H9 (cell line): ENCODE results near the gene POLR2L. TPM values are rescaled to one million over a fixed set of nuclear protein-coding genes. Genes with fewer than 3 reads are reported as not detected.

Experiments used
- DNase-seq: peaks from one replicate; pipeline ENCODE4 v3.0.0-alpha.2; 2017
- H2AFZ ChIP-seq: one replicate; pipeline ENCODE4 v1.6.1; 2013; ENCODE audit warnings: mild to moderate bottlenecking, low read length, control low read depth, moderate library complexity
- H2AK5ac ChIP-seq: 2 replicates; pipeline ENCODE4 v1.6.1; 2013; ENCODE audit warnings: low read length, control low read depth, mixed read lengths; ENCODE audit not compliant: insufficient read length
- H2BK120ac ChIP-seq: one replicate; pipeline ENCODE4 v1.6.1; 2013; ENCODE audit warnings: low read depth, mild to moderate bottlenecking, low read length, control low read depth, inconsistent platforms; ENCODE audit not compliant: poor library complexity, severe bottlenecking
- H2BK12ac ChIP-seq: 2 replicates; pipeline ENCODE4 v1.6.1; 2013; ENCODE audit warnings: low read length, control low read depth, mixed read lengths, low read depth; ENCODE audit not compliant: insufficient read length
- H2BK15ac ChIP-seq: 2 replicates; pipeline ENCODE4 v1.6.1; 2013; ENCODE audit warnings: low read depth, low read length, control low read depth
- H2BK20ac ChIP-seq: one replicate; pipeline ENCODE4 v1.6.1; 2013; ENCODE audit warnings: low read depth, mild to moderate bottlenecking, low read length, control low read depth, inconsistent platforms; ENCODE audit not compliant: poor library complexity, severe bottlenecking
- H2BK5ac ChIP-seq: 2 replicates; pipeline ENCODE4 v1.6.1; 2013; ENCODE audit warnings: low read length, control low read depth, mixed read lengths; ENCODE audit not compliant: insufficient read length
- H3K14ac ChIP-seq: 2 replicates; pipeline ENCODE4 v1.6.1; 2013; ENCODE audit warnings: low read length, control low read depth; ENCODE audit not compliant: insufficient read depth
- H3K18ac ChIP-seq: 2 replicates; pipeline ENCODE4 v1.6.1; 2013; ENCODE audit warnings: low read depth, mild to moderate bottlenecking, mixed read lengths, low read length, control low read depth; ENCODE audit not compliant: insufficient read length
- H3K23ac ChIP-seq: 2 replicates; pipeline ENCODE4 v1.6.1; 2013; ENCODE audit warnings: low read length, control low read depth, mixed read lengths, low read depth; ENCODE audit not compliant: insufficient read length
- H3K23me2 ChIP-seq: 2 replicates; pipeline ENCODE4 v1.6.1; 2013; ENCODE audit warnings: low read depth, mild to moderate bottlenecking, mixed read lengths, low read length, control low read depth; ENCODE audit not compliant: insufficient read length, poor library complexity, severe bottlenecking
- H3K27ac ChIP-seq: 2 replicates; pipeline ENCODE4 v1.5.1; 2013; ENCODE audit warnings: low read length, control low read depth, mixed read lengths, low read depth; ENCODE audit not compliant: insufficient read length
- H3K27me3 ChIP-seq: 2 replicates; pipeline ENCODE4 v1.6.1; 2013; ENCODE audit warnings: low read length, control low read depth, inconsistent platforms; ENCODE audit not compliant: insufficient read depth
- H3K4ac ChIP-seq: 2 replicates; pipeline ENCODE4 v1.6.1; 2013; ENCODE audit warnings: low read depth, mild to moderate bottlenecking, control low read depth, inconsistent platforms, low read length, moderate library complexity
- H3K4me1 ChIP-seq: 2 replicates; pipeline ENCODE4 v1.6.1; 2013; ENCODE audit warnings: low read length, control low read depth, inconsistent platforms; ENCODE audit not compliant: insufficient read depth
- H3K4me2 ChIP-seq: 2 replicates; pipeline ENCODE4 v1.6.1; 2013; ENCODE audit warnings: low read length, control low read depth, mixed read lengths; ENCODE audit not compliant: insufficient read length, insufficient read depth
- H3K56ac ChIP-seq: 2 replicates; pipeline ENCODE4 v1.6.1; 2013; ENCODE audit warnings: low read depth, mild to moderate bottlenecking, mixed read lengths, low read length, control low read depth; ENCODE audit not compliant: insufficient read length
- H3K79me1 ChIP-seq: 2 replicates; pipeline ENCODE4 v1.6.1; 2013; ENCODE audit warnings: low read depth, mild to moderate bottlenecking, moderate library complexity, low read length, control low read depth, inconsistent platforms; ENCODE audit not compliant: insufficient read depth, poor library complexity, severe bottlenecking
- H3K79me2 ChIP-seq: 2 replicates; pipeline ENCODE4 v1.6.1; 2013; ENCODE audit warnings: low read length, control low read depth, inconsistent platforms; ENCODE audit not compliant: insufficient read depth
- H3K9ac ChIP-seq: 2 replicates; pipeline ENCODE4 v1.6.1; 2013; ENCODE audit warnings: low read length, control low read depth, mixed read lengths; ENCODE audit not compliant: insufficient read length; ENCODE audit errors: extremely low read depth
- H3K9me3 ChIP-seq: one replicate; pipeline ENCODE4 v1.6.1; 2013; ENCODE audit warnings: low read depth, low read length, inconsistent platforms; ENCODE audit not compliant: control insufficient read depth
- H3T11ph ChIP-seq: one replicate; pipeline ENCODE4 v1.6.1; 2013; ENCODE audit warnings: mild to moderate bottlenecking, low read length, control low read depth, inconsistent platforms
- H4K20me1 ChIP-seq: one replicate; pipeline ENCODE4 v1.6.1; 2013; ENCODE audit not compliant: control insufficient read depth, insufficient read length, insufficient read depth
- H4K5ac ChIP-seq: 2 replicates; pipeline ENCODE4 v1.6.1; 2013; ENCODE audit warnings: low read depth, mild to moderate bottlenecking, mixed read lengths, low read length, control low read depth; ENCODE audit not compliant: insufficient read length
- H4K8ac ChIP-seq: replicated peaks from 2 replicates; pipeline ENCODE4 v1.6.1; 2013; ENCODE audit warnings: low read length, control low read depth, mixed read lengths, low read depth; ENCODE audit not compliant: insufficient read length
- H4K91ac ChIP-seq: 2 replicates; pipeline ENCODE4 v1.6.1; 2013; ENCODE audit warnings: low read depth, mild to moderate bottlenecking, moderate library complexity, mixed read lengths, low read length, control low read depth; ENCODE audit not compliant: insufficient read length
- H3K27ac Mint-ChIP-seq, 3 experiments: 2 replicates in 2 of 3; 3 replicates in 1 of 3; pipeline ENCODE4 v1.8.0; 2020 to 2021; ENCODE audit warnings: mixed read lengths in 3 of 3, mild to moderate bottlenecking in 1 of 3, moderate library complexity in 1 of 3
- H3K27me3 Mint-ChIP-seq: 2 replicates; pipeline ENCODE4 v1.8.0; 2021; ENCODE audit warnings: low read depth, mild to moderate bottlenecking, moderate library complexity, mixed read lengths
- H3K36me3 Mint-ChIP-seq, 3 experiments: 2 replicates in 2 of 3; 3 replicates in 1 of 3; pipeline ENCODE4 v1.8.0; 2020 to 2021; ENCODE audit warnings: low read depth in 3 of 3, mixed read lengths in 3 of 3; ENCODE audit not compliant: insufficient read depth in 1 of 3
- H3K4me1 Mint-ChIP-seq, 2 experiments: 2 replicates each; pipeline ENCODE4 v1.8.0; 2020; ENCODE audit warnings: mixed read lengths in 2 of 2
- H3K4me3 Mint-ChIP-seq, 2 experiments: 2 replicates in 1 of 2; 3 replicates in 1 of 2; pipeline ENCODE4 v1.8.0; 2020 to 2021; ENCODE audit warnings: mild to moderate bottlenecking in 2 of 2, mixed read lengths in 2 of 2, moderate library complexity in 1 of 2
- H3K9me3 Mint-ChIP-seq, 2 experiments: 2 replicates in 1 of 2; 3 replicates in 1 of 2; pipeline ENCODE4 v1.8.0; 2020; ENCODE audit warnings: mild to moderate bottlenecking in 2 of 2, mixed read lengths in 2 of 2, moderate library complexity in 1 of 2
- WGBS: extraction: QIAGEN DNeasy Blood & Tissue Kit; methylation state at CpG from one replicate; pipeline ENCODE4 v1.1.7; 2013; ENCODE audit warnings: missing lambda C conversion rate, low lambda C conversion rate, mixed read lengths; ENCODE audit not compliant: insufficient read length; ENCODE audit errors: extremely low coverage; 5-methylcytosine and 5-hydroxymethylcytosine counted together
- total RNA-seq: library from RNA; stranded (reverse); gene quantifications from 2 replicates; pipeline ENCODE4 v1.2.1, GENCODE V29; 2021
- TF ChIP-seq, protein P1 (sequence below): fragments of 200-600 bp; sonication (generic); conservative IDR thresholded peaks from 3 replicates; pipeline ENCODE4 v1.8.0; 2021; ENCODE audit warnings: antibody characterized with exemption, mild to moderate bottlenecking

The POLR2L gene
- total RNA-seq, 1 experiment from 2014 or later, result 135 TPM

DNA sequence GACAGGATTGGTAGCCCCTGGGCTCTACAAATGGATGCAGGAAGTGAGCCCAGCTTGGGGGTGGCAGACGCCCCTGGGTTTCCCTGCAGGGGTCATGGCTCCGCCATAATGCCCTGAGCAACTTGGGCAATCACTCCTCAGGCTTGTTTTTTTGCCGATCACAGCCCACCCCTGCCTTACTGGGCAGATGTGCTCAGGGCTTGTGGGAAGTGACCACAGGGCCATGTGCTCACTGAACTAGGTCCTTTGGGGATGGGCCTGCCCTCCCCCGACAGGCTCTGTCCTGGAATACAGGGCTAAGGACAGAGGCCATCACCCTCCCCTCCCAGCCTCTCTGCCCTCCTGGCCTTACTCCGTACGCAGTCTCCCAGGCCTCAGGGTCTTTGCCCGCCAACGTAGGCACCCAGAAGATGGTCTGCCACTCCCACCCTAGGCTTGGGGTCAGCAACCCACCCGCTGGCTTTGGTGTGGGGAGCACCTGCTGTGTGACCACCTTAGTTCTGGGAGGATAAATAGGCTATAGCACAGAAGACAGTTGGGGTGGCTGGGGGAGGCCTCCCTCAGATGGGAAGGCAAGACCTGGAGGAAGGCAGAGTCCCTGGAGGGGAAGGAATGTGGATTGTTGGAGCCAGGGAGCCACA, 28.8 kb downstream of the POLR2L start:
- no peaks in the 10 kb centered on the region for H3K27me3 ChIP-seq
- no peak overlapping the region for H4K8ac ChIP-seq
- no peak overlapping the region for H2BK120ac ChIP-seq
- no peak overlapping the region for H2BK15ac ChIP-seq
- no peak overlapping the region for H3T11ph ChIP-seq
- peaks cover 29 to 40% (median 30%) of the 10 kb centered on the region in 3 experiments for H3K36me3 Mint-ChIP-seq
- H3K27ac ChIP-seq, result no peak overlapping the region
- H3K9me3 Mint-ChIP-seq, result no peaks in the 10 kb centered on the region
- peak overlapping the region in 2 of 3 experiments; percentile 13 to 91; a peak in 3 of 7 replicates for H3K27ac Mint-ChIP-seq
- no peak overlapping the region for H2AK5ac ChIP-seq
- no peak overlapping the region for H2BK5ac ChIP-seq
- H3K9me3 ChIP-seq, result no peaks in the 10 kb centered on the region
- H3K56ac ChIP-seq, result no peak overlapping the region
- H3K23me2 ChIP-seq, result peaks cover 12% of the 10 kb centered on the region
- no peak overlapping the region for H4K5ac ChIP-seq
- no peak overlapping the region for H3K4me2 ChIP-seq
- H3K4ac ChIP-seq, result no peak overlapping the region
- H3K9ac ChIP-seq, result no peak overlapping the region
- peaks cover 15 to 37% of the 10 kb centered on the region in 2 experiments for H3K4me1 Mint-ChIP-seq
- H3K14ac ChIP-seq, result no peak overlapping the region
- H2AFZ ChIP-seq, result no peak overlapping the region
- H3K79me2 ChIP-seq, result peaks cover 10% of the 10 kb centered on the region; the same call in 1 of the 2 replicates
- H4K20me1 ChIP-seq, result no peaks in the 10 kb centered on the region
- H3K4me1 ChIP-seq, result no peaks in the 10 kb centered on the region
- no peak overlapping the region for H3K23ac ChIP-seq
- H2BK20ac ChIP-seq, result no peak overlapping the region
- H3K4me3 Mint-ChIP-seq, result no peak overlapping the region
- peaks cover 9% of the 10 kb centered on the region for H3K79me1 ChIP-seq
- no peak overlapping the region for H4K91ac ChIP-seq
- WGBS, result no CpG with 5 or more reads among the region's 9 CpGs
- TF ChIP-seq, protein P1, sequence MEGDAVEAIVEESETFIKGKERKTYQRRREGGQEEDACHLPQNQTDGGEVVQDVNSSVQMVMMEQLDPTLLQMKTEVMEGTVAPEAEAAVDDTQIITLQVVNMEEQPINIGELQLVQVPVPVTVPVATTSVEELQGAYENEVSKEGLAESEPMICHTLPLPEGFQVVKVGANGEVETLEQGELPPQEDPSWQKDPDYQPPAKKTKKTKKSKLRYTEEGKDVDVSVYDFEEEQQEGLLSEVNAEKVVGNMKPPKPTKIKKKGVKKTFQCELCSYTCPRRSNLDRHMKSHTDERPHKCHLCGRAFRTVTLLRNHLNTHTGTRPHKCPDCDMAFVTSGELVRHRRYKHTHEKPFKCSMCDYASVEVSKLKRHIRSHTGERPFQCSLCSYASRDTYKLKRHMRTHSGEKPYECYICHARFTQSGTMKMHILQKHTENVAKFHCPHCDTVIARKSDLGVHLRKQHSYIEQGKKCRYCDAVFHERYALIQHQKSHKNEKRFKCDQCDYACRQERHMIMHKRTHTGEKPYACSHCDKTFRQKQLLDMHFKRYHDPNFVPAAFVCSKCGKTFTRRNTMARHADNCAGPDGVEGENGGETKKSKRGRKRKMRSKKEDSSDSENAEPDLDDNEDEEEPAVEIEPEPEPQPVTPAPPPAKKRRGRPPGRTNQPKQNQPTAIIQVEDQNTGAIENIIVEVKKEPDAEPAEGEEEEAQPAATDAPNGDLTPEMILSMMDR, result no peak
- H3K18ac ChIP-seq, result no peak overlapping the region
- H3K27me3 Mint-ChIP-seq, result peaks cover 1% of the 10 kb centered on the region; the same call in 1 of the 2 replicates
- no peak overlapping the region for H2BK12ac ChIP-seq
- DNase-seq, result no peak
